Common myeloid progenitor, CD34-positive (primary cell): ENCODE results near the gene RHOBTB1.
A peak's percentile ranks its signal among the peaks of the same experiment; 100 is the strongest.

Experiments used
- CTCF ChIA-PET: fragments of 350-600 bp; sonication (Branson Sonifier 250); formaldehyde crosslinking; loops from one replicate; lab custom pipeline; 2021; ENCODE audit warnings: antibody characterized with exemption; lab: Charles Lee
- POLR2A ChIA-PET: fragments of 350-600 bp; sonication (Branson Sonifier 250); formaldehyde crosslinking; loops from one replicate; lab custom pipeline; 2021; ENCODE audit warnings: antibody characterized with exemption; lab: Charles Lee
- DNase-seq, 3 donors: peaks; one replicate each; pipeline versions ENCODE4 v3.0.0 to v3.0.0-alpha.2; 2013
- H3K27ac ChIP-seq, 2 experiments: 1 replicate in 1 of 2; 2 replicates in 1 of 2; pipeline ENCODE4 v1.7.0; 2013; ENCODE audit warnings: inconsistent platforms in 2 of 2, low read length in 2 of 2, mild to moderate bottlenecking in 2 of 2, low read depth in 1 of 2, moderate library complexity in 1 of 2; ENCODE audit not compliant: severe bottlenecking in 2 of 2, insufficient read depth in 1 of 2, poor library complexity in 1 of 2
- H3K27me3 ChIP-seq, 5 experiments: replicated peaks in 2 of 5; 1 replicate in 3 of 5; 2 replicates in 2 of 5; pipeline versions ENCODE4 v1.6.1 to v1.7.0; 2013; ENCODE audit warnings: low read length in 4 of 5, mild to moderate bottlenecking in 2 of 5, moderate library complexity in 2 of 5, inconsistent platforms in 1 of 5; ENCODE audit not compliant: insufficient read depth in 5 of 5, control insufficient read depth in 4 of 5
- H3K36me3 ChIP-seq, 4 experiments: 1 replicate in 2 of 4; 2 replicates in 2 of 4; pipeline versions ENCODE4 v1.6.1 to v1.7.0; 2013; ENCODE audit warnings: low read length in 3 of 4, control low read depth in 1 of 4, mild to moderate bottlenecking in 1 of 4; ENCODE audit not compliant: control insufficient read depth in 4 of 4, insufficient read depth in 4 of 4
- H3K4me1 ChIP-seq, 4 experiments: 1 replicate in 3 of 4; 2 replicates in 1 of 4; pipeline versions ENCODE4 v1.6.1 to v1.7.1; 2013; ENCODE audit warnings: low read length in 3 of 4, mild to moderate bottlenecking in 3 of 4, control low read depth in 1 of 4, inconsistent platforms in 1 of 4, moderate library complexity in 1 of 4; ENCODE audit not compliant: control insufficient read depth in 4 of 4, insufficient read depth in 4 of 4; ENCODE audit errors: control extremely low read depth in 1 of 4
- H3K4me3 ChIP-seq, 7 experiments: 1 replicate in 4 of 7; 2 replicates in 3 of 7; pipeline versions ENCODE4 v1.5.1 to v1.7.0; 2013; ENCODE audit warnings: mild to moderate bottlenecking in 7 of 7, low read length in 6 of 7, moderate library complexity in 6 of 7, inconsistent platforms in 2 of 7, low read depth in 2 of 7, control low read depth in 1 of 7; ENCODE audit not compliant: insufficient read depth in 4 of 7, control insufficient read depth in 1 of 7; ENCODE audit errors: extremely low read depth in 1 of 7
- H3K9me3 ChIP-seq, 5 experiments: 1 replicate in 4 of 5; 2 replicates in 1 of 5; pipeline versions ENCODE4 v1.6.1 to v1.7.1; 2013; ENCODE audit warnings: low read length in 4 of 5, mild to moderate bottlenecking in 2 of 5, inconsistent platforms in 1 of 5, low read depth in 1 of 5, moderate library complexity in 1 of 5; ENCODE audit not compliant: control insufficient read depth in 4 of 5, insufficient read depth in 2 of 5; ENCODE audit errors: control extremely low read depth in 1 of 5
- WGBS: methylation state at CpG from one replicate; pipeline ENCODE4 v1.1.5; 2013; ENCODE audit not compliant: insufficient coverage; 5-methylcytosine and 5-hydroxymethylcytosine counted together

Gene RHOBTB1

GRCh38 chr10:60958892-60959601, 15.1 kb upstream of the RHOBTB1 start:
- POLR2A ChIA-PET = no interaction called here
- H3K9me3 ChIP-seq = no peaks in the 10 kb centered on the region
- H3K27ac ChIP-seq = no peak overlapping the region
- H3K4me3 ChIP-seq = no peak overlapping the region
- H3K4me1 ChIP-seq = no peaks in the 10 kb centered on the region
- WGBS = 93% methylated on average over 2 of the region's 3 CpGs
- H3K36me3 ChIP-seq = no peaks in the 10 kb centered on the region
- DNase-seq = no peak
- CTCF ChIA-PET = interaction anchor here (1.3 kb wide), 1 partner anchor 76 kb away, joined by 5 read pairs; no protein-coding TSS in a partner anchor
- no peaks in the 10 kb centered on the region for H3K27me3 ChIP-seq

GRCh38 chr10:60957667-60958221, 13.8 kb upstream of the RHOBTB1 start:
- Histone ChIP-seq H3K4me1 (no peaks in the 10 kb centered on the region), H3K27ac (no peak overlapping the region), H3K36me3 (no peaks in the 10 kb centered on the region), H3K4me3 (no peak overlapping the region), H3K9me3 (no peaks in the 10 kb centered on the region), H3K27me3 (no peaks in the 10 kb centered on the region)
- CTCF ChIA-PET = interaction anchor here (1.0 kb wide), 2 partner anchors 9 to 75 kb away, joined by 3 read pairs; no protein-coding TSS in a partner anchor
- no peak for DNase-seq
- no CpG with 5 or more reads among the region's 3 CpGs for WGBS
- POLR2A ChIA-PET = interaction anchor here (0.6 to 0.7 kb wide), 2 partner anchors 13 to 161 kb away, joined by 3 read pairs; no protein-coding TSS in a partner anchor

- Histone ChIP-seq H3K9me3 (no peaks in the 10 kb centered on the region), H3K27ac (no peak overlapping the region), H3K27me3 (no peaks in the 10 kb centered on the region), H3K4me3 (no peak overlapping the region), H3K36me3 (no peaks in the 10 kb centered on the region), H3K4me1 (no peaks in the 10 kb centered on the region)
- no CpG with 5 or more reads among the region's 2 CpGs for WGBS
- no peak for DNase-seq
- ChIA-PET CTCF (interaction anchor here (1.0 kb wide), 2 partner anchors 13 to 72 kb away, joined by 3 to 5 read pairs; no protein-coding TSS in a partner anchor), POLR2A (no interaction called here)
Measured at GRCh38 chr10:60955957-60956425, 12.0 kb upstream of the RHOBTB1 start.

GRCh38 chr10:60955316-60955715, 11.3 kb upstream of the RHOBTB1 start:
- ChIA-PET POLR2A (no interaction called here), CTCF (interaction anchor here (1.0 kb wide), 1 partner anchor 72 kb away, joined by 5 read pairs; no protein-coding TSS in a partner anchor)
- peaks cover 0 to 2% (median 0%) of the 10 kb centered on the region in 4 experiments for H3K4me1 ChIP-seq
- no peaks in the 10 kb centered on the region for H3K27me3 ChIP-seq
- H3K9me3 ChIP-seq = no peaks in the 10 kb centered on the region
- no peak overlapping the region for H3K4me3 ChIP-seq
- no peaks in the 10 kb centered on the region for H3K36me3 ChIP-seq
- no peak overlapping the region for H3K27ac ChIP-seq
- DNase-seq = peak in 2 of 3 donors; percentile 28 to 42

GRCh38 chr10:60954035-60954434, 10.1 kb upstream of the RHOBTB1 start:
- Histone ChIP-seq H3K4me1 (peaks cover 0 to 6% (median 0%) of the 10 kb centered on the region in 4 experiments), H3K36me3 (no peaks in the 10 kb centered on the region), H3K9me3 (no peaks in the 10 kb centered on the region), H3K4me3 (no peak overlapping the region), H3K27ac (no peak overlapping the region), H3K27me3 (no peaks in the 10 kb centered on the region)
- ChIA-PET POLR2A (interaction anchor here (0.7 kb wide), 1 partner anchor 1033 kb away, joined by 3 read pairs; no protein-coding TSS in a partner anchor), CTCF (interaction anchor here (2.6 kb wide), 1 partner anchor 11 kb away, joined by 8 read pairs; the partner anchor contains the start of gene RHOBTB1)
- DNase-seq = no peak
- WGBS = 100% methylated on average over 1 of the region's 1 CpG

GRCh38 chr10:60953420-60953819, 9.4 kb upstream of the RHOBTB1 start:
- ChIA-PET CTCF (interaction anchor here (2.6 kb wide), 1 partner anchor 10 kb away, joined by 8 read pairs; the partner anchor contains the start of gene RHOBTB1), POLR2A (interaction anchor here (0.7 kb wide), 1 partner anchor 1034 kb away, joined by 3 read pairs; no protein-coding TSS in a partner anchor)
- no peaks in the 10 kb centered on the region for H3K27me3 ChIP-seq
- DNase-seq = no peak
- peaks cover 0 to 6% (median 0%) of the 10 kb centered on the region in 4 experiments for H3K4me1 ChIP-seq
- no CpG with 5 or more reads among the region's 3 CpGs for whole genome bisulfite sequencing
- H3K36me3 ChIP-seq = no peaks in the 10 kb centered on the region
- no peak overlapping the region for H3K27ac ChIP-seq
- no peaks in the 10 kb centered on the region for H3K9me3 ChIP-seq
- H3K4me3 ChIP-seq = no peak overlapping the region

GRCh38 chr10:60952846-60953220, 8.8 kb upstream of the RHOBTB1 start:
- H3K36me3 ChIP-seq = no peaks in the 10 kb centered on the region
- peaks cover 0 to 6% (median 0%) of the 10 kb centered on the region in 4 experiments for H3K4me1 ChIP-seq
- WGBS = 100% methylated on average over 3 of the region's 7 CpGs
- CTCF ChIA-PET = interaction anchor here (2.6 to 4.4 kb wide), 2 partner anchors 8 to 10 kb away, joined by 8 to 21 read pairs; partner anchors contain the start of gene RHOBTB1
- H3K27ac ChIP-seq = no peak overlapping the region
- H3K9me3 ChIP-seq = no peaks in the 10 kb centered on the region
- no peak for DNase-seq
- no peak overlapping the region for H3K4me3 ChIP-seq
- POLR2A ChIA-PET = no interaction called here
- no peaks in the 10 kb centered on the region for H3K27me3 ChIP-seq
